ENCODE data around the gene RNF8.

Gene RNF8

DNA sequence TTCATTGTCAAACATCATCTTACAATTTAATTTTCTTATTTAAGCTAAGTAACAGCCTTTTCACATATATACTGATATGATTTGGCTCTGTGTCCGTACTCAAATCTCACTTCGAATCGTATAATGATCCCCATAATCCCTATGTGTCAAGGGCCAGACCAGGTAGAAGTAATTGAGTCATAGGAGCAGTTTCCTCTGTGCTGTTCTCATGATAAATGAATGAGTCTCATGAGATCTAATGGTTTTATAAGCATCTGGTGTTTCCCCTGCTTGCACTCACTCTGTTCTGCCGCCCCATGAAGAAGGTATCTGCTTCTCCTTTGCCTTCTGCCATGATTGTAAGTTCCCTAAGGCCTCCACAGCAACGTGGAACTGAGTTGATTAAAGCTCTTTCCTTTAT lies 54.2 kb downstream of the RNF8 start:
- DNase-seq (ENCODE audit: low read depth), result no peak
- TF ChIP-seq, protein P1, sequence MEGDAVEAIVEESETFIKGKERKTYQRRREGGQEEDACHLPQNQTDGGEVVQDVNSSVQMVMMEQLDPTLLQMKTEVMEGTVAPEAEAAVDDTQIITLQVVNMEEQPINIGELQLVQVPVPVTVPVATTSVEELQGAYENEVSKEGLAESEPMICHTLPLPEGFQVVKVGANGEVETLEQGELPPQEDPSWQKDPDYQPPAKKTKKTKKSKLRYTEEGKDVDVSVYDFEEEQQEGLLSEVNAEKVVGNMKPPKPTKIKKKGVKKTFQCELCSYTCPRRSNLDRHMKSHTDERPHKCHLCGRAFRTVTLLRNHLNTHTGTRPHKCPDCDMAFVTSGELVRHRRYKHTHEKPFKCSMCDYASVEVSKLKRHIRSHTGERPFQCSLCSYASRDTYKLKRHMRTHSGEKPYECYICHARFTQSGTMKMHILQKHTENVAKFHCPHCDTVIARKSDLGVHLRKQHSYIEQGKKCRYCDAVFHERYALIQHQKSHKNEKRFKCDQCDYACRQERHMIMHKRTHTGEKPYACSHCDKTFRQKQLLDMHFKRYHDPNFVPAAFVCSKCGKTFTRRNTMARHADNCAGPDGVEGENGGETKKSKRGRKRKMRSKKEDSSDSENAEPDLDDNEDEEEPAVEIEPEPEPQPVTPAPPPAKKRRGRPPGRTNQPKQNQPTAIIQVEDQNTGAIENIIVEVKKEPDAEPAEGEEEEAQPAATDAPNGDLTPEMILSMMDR (IDR thresholded peaks at IDR 0.05; ENCODE audit: low read depth, low read length, missing control alignments), result no peak
- in situ Hi-C loops (cut with HindIII; ENCODE audit: low sequenced_read_pairs), result no loop called here
- no peak overlapping the region for H3K4me3 ChIP-seq (ENCODE audit: low read depth, low read length)

DNA sequence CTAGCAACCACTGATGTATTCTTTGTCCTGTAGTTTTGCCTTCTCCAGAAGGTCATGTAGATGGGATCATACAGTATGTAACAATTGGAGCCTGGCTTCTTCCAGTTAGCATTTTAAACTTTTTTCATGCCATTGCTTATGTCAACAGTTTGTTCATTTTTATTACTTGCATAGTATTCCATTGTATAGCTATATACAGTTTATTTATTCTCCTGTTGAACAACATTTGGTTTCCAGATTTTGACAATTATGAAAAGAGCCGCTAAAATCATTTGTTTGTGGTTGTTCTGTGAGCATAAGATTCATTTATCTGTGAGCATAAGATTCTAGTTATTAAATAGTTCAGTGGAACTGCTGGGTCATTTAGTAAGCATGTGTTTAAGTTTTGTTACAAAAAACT lies 55.7 kb downstream of the RNF8 start:
- DNase-seq (ENCODE audit: low read depth), result no peak
- in situ Hi-C loops (cut with HindIII; ENCODE audit: low sequenced_read_pairs), result no loop called here
- TF ChIP-seq, protein P1 (IDR thresholded peaks at IDR 0.05; ENCODE audit: low read depth, low read length, missing control alignments), result no peak
- no peak overlapping the region for H3K4me3 ChIP-seq (ENCODE audit: low read depth, low read length)

DNA sequence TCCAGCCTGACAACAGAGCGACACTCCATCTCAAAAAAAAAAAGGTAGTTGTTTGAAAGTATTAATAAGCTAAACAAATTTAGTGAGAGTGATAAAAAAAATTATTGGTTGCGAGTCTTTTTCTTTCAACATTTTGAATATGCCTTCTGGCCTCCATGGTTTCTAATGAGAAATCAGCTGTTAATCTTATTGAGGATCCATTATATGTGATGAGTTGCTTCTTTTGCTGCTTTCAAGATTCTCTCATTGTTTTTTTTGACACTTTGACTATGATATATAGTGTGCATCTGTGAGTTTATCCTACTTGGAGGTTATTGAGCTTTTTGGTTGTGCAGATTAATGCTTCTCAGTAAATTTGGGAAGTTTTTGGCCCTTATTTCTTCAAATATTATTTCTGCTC lies 63.6 kb downstream of the RNF8 start:
- no peak for DNase-seq (ENCODE audit: low read depth)
- no peak overlapping the region for H3K4me3 ChIP-seq (ENCODE audit: low read depth, low read length)
- TF ChIP-seq, protein P1 (IDR thresholded peaks at IDR 0.05; ENCODE audit: low read depth, low read length, missing control alignments), result no peak
- in situ Hi-C loops (cut with HindIII; ENCODE audit: low sequenced_read_pairs), result no loop called here

DNA sequence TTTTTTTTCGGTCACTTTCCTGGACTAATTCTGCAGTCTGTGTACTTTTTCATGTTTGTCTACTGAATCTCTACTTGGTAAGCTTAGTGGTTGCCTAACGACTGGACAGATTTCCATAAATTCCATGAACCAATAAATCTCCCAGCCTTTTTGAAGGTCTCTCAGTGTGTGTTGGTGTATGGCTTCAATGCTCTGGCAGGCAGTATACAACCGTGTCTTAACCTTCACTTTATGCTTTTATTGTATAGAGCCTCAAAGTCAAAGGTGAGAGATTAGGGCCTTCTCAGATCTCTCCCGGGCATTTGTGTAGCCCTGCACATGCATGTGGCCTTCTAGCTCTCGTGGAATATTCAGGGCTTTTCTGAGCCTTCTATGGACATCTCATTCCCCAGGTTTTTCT lies 64.9 kb downstream of the RNF8 start:
- in situ Hi-C loops (cut with HindIII; ENCODE audit: low sequenced_read_pairs), result no loop called here

DNA sequence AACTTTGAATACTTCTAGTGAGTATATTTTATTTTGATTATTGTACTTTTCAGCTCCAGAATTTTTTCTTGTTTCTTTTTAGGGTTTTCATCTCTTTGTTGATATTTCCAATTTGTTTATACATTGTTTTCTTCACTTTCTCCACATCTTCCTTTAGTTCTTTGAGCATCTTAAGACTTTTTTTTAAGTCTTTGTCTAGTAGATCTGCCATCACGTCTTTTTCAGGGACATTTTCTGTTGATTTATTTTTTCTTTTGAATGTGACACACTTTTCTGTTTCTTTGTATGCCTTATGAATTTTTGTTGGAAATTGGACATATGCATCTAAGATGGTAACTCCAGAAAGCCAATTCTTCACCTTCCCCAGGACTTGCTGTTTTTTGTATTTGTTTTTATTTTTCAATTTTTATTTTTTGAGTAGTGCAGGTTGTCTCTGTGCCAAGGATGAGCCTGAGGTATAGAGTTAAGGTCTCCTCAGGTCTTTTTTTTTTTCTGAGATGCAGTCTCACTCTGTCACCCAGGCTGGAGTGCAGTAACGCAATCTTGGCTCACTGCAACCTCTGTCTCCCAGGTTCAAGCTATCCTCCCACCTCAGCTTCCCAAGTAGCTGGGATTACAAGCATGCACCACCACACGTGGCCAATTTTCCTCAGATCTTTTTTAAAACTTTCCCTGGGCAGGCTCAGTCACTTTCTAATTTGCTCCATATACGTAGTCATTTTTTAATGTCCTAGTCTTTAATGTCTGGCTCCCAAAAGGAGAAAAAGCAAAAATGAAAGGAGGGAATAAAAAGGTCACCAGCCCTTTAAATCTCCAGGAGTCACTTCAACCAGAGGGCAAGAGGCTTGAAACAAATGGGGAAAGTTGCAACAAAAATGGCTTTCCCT lies 72.5 kb downstream of the RNF8 start:
- in situ Hi-C loops (cut with HindIII; ENCODE audit: low sequenced_read_pairs), result no loop called here
- DNase-seq (ENCODE audit: low read depth), result no peak
- TF ChIP-seq, protein P1 (IDR thresholded peaks at IDR 0.05; ENCODE audit: low read depth, low read length, missing control alignments), result no peak
- no peak overlapping the region for H3K4me3 ChIP-seq (ENCODE audit: low read depth, low read length)

More for the DNA sequence above, 64.9 kb downstream of the RNF8 start:
- TF ChIP-seq, protein P1 (IDR thresholded peaks at IDR 0.05; ENCODE audit: low read depth, low read length, missing control alignments), result no peak
- no peak for DNase-seq (ENCODE audit: low read depth)
- no peak overlapping the region for H3K4me3 ChIP-seq (ENCODE audit: low read depth, low read length)

DNA sequence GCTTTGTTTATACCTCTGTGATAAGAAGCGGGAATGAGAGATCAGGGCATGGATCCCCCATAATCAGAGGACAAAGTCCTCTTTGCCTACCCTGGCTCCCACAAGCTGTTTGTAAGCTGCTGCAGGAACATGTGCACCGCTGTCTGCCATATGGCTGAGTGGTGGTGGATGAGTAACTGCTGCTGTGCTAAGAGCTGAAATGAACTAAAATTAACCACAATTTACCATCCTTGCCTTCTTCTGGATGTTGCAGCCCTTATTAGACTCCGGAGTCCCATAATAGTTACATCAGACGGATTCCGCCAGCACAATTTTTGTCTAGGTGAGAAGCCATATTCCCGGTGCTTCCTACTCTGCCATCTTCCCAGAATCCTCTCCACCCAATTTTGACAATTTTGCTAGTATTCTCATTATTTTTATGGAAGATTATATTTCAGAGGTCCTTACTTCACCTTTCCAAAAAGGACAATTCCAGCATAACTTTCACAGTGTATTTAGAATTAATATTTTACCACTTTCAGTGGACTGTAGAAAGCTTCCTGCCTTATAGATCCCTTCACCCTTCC lies 73.2 kb downstream of the RNF8 start:
- TF ChIP-seq, protein P1 (IDR thresholded peaks at IDR 0.05; ENCODE audit: low read depth, low read length, missing control alignments), result no peak
- no peak overlapping the region for H3K4me3 ChIP-seq (ENCODE audit: low read depth, low read length)
- in situ Hi-C loops (cut with HindIII; ENCODE audit: low sequenced_read_pairs), result no loop called here
- no peak for DNase-seq (ENCODE audit: low read depth)

Data from astrocyte of the cerebellum (primary cell).